Activated naive CD4-positive, alpha-beta T cell treated with anti-CD3 and anti-CD28 coated beads, Interleukin-2, amount 50 U/mL, for 72 hours (primary cell): ENCODE measurements around the gene ITGB1BP1. TPM values are rescaled to one million over a fixed set of nuclear protein-coding genes. Genes with fewer than 3 reads are reported as not detected.
"Not testable (repeated sequence)": the region's sequence is repeated elsewhere in the genome, so short reads cannot be mapped to it uniquely, and the experiment has no call there.

Experiments
- ATAC-seq, 2 donors: fragments of 150-1000 bp; cut with Tn5 transposase; 2 replicates each; pipeline ENCODE4 v1.10.0; 2021; ENCODE audit warnings: mild to moderate bottlenecking in 2 of 2, moderate library complexity in 2 of 2
- DNase-seq, 2 donors: peaks; one replicate each; pipeline ENCODE4 v3.0.0; 2021 to 2022; ENCODE audit warnings: low spot score in 2 of 2
- H3K27ac Mint-ChIP-seq, 2 donors: one replicate each; pipeline ENCODE4 v1.8.0; 2022; ENCODE audit warnings: mild to moderate bottlenecking in 2 of 2, mixed read lengths in 2 of 2
- H3K36me3 Mint-ChIP-seq, 2 donors: one replicate each; pipeline ENCODE4 v1.8.0; 2022; ENCODE audit warnings: mixed read lengths in 2 of 2
- H3K9me3 Mint-ChIP-seq, 2 donors: one replicate each; pipeline ENCODE4 v1.8.0; 2022; ENCODE audit warnings: mixed read lengths in 2 of 2
- total RNA-seq, 2 donors: library from RNA; stranded (reverse); gene quantifications; one replicate each; pipeline ENCODE4 v1.2.3, GENCODE V29; 2022

ITGB1BP1 gene
- total RNA-seq, 2 donors from 2014 or later, result 101 to 173 TPM

DNA sequence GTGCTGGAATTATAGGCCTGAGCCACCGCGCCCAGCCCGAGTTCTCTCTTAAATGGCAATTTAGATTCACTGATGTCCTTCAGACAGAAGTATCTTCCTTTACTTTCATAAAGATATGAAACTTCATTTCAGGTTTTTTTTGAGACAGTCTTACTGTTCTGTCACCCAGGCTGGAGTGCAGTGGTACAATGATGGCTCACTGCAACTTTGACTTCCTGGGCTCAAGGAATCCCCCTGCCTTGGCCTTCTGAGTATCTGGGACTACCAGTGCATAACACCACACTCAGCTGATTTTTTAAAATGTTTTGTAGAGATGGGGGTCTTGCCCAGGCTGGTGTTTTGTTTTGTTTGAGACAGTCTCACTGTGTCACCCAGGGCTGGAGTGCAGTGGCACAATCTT lies 13.2 kb downstream of the ITGB1BP1 start:
- no peak overlapping the region for H3K27ac Mint-ChIP-seq
- no peak for ATAC-seq
- no peak for DNase-seq
- H3K9me3 Mint-ChIP-seq, result no peaks in the 10 kb centered on the region
- peaks cover 5 to 12% of the 10 kb centered on the region in 2 donors for H3K36me3 Mint-ChIP-seq

DNA sequence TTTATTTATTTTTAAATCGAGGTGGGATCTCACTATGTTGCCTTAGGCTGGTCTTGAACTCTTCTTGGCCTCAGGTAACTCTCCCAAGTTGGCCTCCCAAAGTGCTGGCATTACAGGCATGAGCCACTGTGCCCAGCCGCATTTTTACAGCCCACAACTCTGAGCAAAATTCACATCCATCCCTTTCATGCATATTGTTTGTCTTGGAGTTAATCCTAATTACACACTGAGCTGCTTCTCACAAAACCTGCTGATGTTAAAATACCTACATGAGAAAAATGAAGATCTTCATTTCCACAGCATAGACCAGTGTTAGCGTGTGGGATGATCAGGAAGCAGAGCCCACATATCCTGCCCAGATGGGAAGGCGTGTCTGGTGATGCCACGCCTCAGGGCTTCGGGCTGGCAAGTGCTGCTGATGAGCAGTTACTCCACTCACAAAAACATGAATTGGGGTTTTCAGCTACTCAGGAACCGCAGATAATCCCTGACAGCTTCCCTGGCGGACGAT lies 14.6 kb downstream of the ITGB1BP1 start:
- Mint-ChIP-seq H3K9me3 (no peaks in the 10 kb centered on the region), H3K36me3 (peaks cover 0 to 7% of the 10 kb centered on the region in 2 donors), H3K27ac (no peak overlapping the region)
- DNase-seq (no peak), ATAC-seq (no peak)

DNA sequence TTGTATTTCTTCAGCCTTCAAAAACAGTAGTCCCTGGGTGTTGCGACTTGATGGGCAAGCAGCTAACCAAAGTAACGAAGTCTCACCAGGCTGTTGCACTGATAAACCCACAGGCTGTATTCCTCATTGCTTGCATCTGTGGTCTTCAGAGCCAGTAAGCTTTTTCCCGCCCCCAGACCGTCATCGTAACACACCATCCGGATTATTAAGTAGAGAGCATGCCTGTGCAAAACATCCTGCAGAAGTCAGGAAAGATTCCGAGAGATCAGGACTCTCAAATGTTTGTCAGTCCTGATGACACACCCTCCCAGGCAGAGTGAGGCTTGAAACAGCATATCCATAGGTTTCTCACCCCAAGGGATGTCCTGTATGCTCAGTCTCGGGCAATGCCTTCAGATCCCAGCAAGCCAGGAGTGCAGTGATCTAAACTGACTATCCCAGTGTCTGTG lies 15.9 kb downstream of the ITGB1BP1 start:
- Mint-ChIP-seq H3K27ac (peak overlapping the region in 1 of 2 donors; percentile 30), H3K36me3 (peaks cover 0 to 7% of the 10 kb centered on the region in 2 donors), H3K9me3 (no peaks in the 10 kb centered on the region)
- ATAC-seq (no peak), DNase-seq (no peak)

DNA sequence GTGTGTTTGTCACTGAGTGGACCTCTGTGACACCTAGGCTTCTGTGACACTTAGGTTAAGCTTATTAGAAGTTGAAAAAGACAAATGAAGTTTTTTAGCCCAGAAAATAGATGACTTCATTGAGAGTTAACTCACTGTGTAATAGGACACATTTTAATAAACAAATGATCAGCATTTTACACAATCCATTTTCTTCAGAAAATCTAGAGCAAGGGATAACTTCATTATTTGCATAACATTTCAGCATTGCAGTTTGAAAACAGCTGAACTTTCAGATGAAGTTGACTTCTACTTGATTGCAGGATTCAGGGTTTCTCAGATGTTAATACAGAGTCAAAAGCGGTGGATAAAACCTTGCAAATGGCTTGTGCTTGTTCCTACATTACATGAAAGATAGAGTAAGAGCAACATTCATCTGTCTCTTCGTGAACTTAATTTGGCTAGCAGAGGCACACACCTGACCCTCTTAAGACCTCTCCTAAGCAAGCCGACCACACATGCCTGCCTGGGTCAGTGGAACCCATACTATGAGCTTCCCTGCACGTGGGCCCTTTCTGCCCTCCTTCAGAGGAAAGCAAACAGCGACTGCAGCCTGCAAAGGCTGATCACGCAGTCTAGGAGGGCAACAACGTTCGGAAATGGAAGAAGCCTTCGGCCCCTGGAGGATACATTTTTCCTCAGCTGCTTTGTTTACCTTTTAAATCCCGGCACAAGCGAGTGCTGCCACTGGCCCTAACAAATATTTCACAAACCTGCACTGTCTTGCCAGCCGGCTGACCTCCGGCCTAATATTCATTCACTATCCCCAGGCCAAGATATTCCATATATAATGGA lies 16.6 kb downstream of the ITGB1BP1 start:
- no peaks in the 10 kb centered on the region for H3K9me3 Mint-ChIP-seq
- peaks cover 0 to 7% of the 10 kb centered on the region in 2 donors for H3K36me3 Mint-ChIP-seq
- H3K27ac Mint-ChIP-seq, result peak overlapping the region in 1 of 2 donors; percentile 30
- no peak for DNase-seq
- no peak for ATAC-seq

DNA sequence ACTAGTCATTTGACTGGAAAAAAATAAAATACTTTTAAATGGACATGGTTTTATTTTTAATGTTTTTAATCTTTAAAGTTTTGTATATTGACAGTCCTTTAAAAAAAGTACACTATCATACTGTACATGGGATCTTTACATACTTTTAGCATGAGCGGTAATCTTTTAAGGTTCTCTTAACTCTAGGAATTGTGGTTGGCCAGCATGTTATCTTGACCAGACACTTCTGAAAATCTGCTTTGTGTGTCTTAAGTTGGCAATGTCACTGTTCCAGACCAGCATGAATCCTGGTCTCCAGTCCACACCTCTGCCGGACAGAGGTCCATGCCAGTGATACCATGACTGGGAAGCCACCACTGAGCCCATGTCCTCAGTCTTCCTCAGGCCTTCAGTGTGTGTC lies 17.7 kb downstream of the ITGB1BP1 start:
- DNase-seq (no peak), ATAC-seq (no peak)
- peaks cover 0 to under 1% of the 10 kb centered on the region in 2 donors for H3K36me3 Mint-ChIP-seq
- H3K27ac Mint-ChIP-seq, result no peak overlapping the region
- H3K9me3 Mint-ChIP-seq, result no peaks in the 10 kb centered on the region

DNA sequence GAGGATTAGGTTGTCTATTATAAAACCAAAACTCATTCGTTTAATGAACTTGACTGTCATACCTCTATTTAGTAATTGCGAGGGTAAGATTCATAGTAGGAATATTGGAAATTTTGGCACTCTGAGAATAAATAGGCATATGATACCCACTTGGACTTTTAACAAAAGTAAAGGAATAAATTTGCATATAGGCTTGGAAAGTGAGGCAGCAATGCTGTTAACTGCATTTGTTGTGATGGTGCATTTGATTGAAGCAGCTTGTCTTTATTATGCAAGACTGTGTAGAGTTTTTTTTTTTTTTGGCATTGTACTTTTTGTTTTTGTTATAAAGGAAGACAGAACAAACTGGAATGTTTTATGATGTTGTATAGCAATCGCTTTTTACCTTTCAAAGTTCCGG lies 18.9 kb downstream of the ITGB1BP1 start:
- ATAC-seq, result no peak
- Mint-ChIP-seq H3K36me3 (no peaks in the 10 kb centered on the region), H3K9me3 (no peaks in the 10 kb centered on the region), H3K27ac (no peak overlapping the region)
- DNase-seq, result no peak

DNA sequence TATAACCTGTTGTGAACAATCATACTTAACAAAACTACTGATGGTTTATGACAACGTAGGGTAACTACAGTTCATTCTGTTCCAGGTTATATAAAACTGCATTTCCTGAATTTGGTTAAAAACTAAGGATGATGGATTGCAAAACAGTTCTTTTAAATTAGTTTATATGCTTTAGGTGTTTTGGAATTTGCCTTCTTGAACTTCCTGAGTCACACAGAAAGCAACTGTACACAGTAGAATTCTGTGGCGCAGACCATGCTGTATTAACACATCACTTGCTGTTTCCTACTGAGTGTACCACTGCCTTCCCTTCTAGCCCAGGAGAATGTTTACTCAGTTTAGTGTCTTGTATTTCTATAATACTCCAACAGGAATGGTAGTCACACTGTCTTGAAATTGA lies 19.4 kb downstream of the ITGB1BP1 start:
- Mint-ChIP-seq H3K9me3 (no peaks in the 10 kb centered on the region), H3K27ac (no peak overlapping the region), H3K36me3 (no peaks in the 10 kb centered on the region)
- peak in 1 of 2 donors; percentile 11 for DNase-seq
- ATAC-seq, result no peak

DNA sequence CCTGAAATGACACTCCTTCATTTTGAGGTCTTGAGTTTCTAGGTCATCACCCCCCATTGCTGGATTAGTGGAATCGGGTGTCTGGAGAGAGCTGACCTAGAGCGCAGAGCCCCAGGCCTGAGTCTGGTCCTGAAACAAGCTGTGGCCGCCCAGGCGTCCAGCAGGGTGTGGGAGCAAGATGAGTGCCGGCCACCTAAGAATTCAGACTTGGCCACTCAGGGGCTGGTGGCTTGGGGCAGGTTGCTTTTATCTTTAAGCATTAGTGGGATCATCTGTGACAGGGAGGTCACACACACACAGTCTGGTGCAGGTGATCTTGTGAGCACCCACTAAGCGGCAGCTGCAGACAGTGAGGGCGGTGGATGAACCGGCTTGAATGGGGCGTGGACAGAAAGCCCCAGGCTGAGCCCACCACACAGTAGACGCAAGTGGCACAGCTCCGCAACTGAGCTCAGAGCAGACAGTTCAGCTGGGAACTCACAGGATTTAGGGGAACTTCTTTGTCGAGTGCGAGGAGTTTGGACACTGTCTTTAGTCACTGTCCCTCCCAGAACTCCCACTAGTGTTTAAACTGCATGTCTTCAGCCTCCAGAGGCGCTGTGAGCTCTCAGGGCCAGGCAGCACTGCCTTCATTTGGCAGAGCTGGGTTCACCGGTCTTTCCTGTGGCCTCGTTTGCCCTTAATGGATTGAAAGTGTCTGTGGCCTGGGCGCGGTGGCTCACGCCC lies 21.5 kb downstream of the ITGB1BP1 start:
- Mint-ChIP-seq H3K9me3 (no peaks in the 10 kb centered on the region), H3K36me3 (no peaks in the 10 kb centered on the region), H3K27ac (no peak overlapping the region)
- DNase-seq, result no peak
- ATAC-seq, result no peak

DNA sequence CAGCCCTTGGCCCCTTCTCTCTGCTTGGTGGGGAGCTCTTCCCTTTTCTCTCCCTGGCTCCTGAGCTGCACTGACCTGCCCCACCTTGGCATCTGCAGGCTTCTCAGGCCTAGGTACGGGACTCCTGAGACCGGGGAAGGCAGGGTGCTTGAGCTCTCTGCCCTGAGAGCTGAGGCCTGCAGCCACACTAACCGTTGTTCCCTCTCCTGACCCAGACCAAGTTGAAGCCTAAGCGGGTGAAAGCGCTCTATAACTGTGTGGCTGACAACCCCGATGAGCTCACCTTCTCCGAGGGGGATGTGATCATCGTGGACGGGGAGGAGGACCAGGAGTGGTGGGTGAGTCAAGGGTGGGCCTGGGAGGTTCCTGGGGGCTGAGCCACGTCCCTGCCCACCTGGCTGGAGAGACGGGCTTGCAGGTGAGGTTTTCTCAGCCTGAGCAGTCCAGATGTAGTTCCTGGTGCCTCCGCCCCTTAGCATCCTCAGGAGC lies 22.2 kb downstream of the ITGB1BP1 start:
- H3K36me3 Mint-ChIP-seq, result no peaks in the 10 kb centered on the region
- H3K27ac Mint-ChIP-seq, result peak overlapping the region; percentile 11 to 74
- no peak for DNase-seq
- ATAC-seq, result no peak
- H3K9me3 Mint-ChIP-seq, result no peaks in the 10 kb centered on the region

DNA sequence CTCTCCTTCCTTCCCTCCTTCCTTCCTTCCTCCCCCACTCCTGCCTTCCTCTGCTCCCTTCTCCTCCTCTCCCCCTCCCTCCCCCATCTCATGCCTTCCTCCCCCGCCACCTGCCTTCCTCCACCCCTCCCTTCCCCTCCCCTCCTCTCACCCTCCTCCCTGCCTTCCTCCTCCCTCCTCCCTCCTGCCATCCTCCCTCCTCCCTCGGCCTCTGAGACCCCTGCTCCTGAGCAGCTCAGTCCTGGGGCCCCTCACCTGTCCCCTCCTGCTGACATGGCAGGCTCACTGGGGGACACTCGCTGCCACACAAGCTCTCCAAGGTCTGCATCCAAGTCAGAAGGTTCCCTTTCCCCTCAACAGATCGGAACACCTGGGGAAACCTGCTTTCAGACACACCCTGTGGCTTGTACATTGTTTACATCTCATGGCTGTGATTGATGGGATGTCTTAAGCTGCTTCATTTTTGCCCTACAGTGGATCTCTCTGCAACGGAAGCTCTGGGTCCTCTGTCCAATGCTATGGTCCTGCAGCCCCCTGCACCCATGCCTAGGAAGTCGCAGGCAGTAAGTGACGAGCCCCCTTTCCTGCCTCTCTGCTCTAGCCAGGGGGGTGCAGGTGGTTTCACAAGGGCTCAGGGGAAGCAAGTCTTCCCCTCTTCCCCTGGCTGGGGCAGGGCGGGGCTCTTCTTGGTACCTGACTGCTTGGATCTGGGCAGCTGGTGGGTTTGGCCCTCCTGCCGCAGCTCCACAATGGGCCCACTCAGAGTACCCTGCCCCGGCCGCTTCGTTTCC lies 22.9 kb downstream of the ITGB1BP1 start:
- no peak for ATAC-seq
- DNase-seq, result no peak
- no peaks in the 10 kb centered on the region for H3K9me3 Mint-ChIP-seq
- H3K27ac Mint-ChIP-seq, result peak overlapping the region; percentile 11 to 74
- H3K36me3 Mint-ChIP-seq, result no peaks in the 10 kb centered on the region

DNA sequence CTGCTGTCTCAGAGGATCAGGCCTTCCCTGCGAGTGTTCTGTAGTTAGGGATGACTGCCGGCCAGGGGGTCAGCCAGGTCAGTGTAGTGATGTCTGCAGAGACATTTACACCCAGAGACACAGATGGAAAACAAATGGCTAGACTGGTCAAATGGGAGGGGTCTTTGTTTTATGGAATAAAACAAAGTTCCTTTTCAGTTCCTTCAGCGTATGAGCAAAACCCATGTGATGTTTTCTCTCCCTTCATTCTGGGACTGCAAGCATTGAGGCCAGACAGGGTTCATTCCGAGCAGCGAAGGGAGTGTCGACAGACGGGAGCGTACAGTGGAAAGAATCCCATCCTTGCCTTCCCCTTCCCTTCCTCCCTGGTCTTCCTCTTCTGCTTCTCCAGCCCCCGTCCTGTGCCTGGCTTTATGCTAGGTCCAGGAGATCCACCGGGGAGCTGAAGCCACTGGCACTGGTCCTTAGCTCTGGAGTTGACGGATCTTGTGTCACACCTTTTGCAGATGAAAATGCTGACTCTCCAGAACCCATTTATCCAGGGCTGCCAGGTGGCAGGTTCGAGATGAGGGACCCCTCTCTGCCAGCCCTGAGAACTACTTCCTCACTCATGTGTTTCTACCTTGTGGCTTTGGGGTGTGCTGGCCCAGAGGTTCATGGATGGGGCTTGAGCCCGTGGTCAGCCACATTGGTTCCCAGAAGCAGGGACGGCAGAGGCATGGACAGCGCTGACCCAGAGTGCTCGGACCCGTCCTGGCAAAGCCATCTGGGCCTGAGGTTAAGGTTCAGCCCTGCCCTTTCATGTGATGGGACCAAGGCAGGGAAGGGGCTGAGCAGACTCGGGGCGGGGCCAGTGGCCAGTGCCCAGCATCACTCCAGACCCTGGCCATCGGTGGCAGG lies 24.2 kb downstream of the ITGB1BP1 start:
- Mint-ChIP-seq H3K9me3 (no peaks in the 10 kb centered on the region), H3K36me3 (no peaks in the 10 kb centered on the region), H3K27ac (no peak overlapping the region)
- ATAC-seq (no peak), DNase-seq (no peak)

DNA sequence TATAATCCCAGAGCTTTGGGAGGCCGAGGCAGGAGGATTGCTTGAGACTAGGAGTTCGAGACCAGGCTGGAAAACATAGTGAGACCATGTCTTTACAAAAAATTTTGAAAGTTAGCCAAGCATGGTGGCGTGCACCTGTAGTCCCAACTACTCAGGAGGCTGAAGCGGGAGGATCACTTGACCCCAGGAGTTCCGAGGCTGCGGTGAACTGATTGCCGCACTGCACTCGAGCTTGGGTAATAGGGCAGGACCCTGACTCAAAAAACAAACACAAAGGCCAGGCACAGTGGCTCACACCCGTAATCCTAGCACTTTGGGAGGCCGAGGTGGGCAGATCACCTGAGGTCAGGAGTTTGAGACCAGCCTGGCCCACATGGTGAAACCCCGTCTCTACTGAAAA lies 25.1 kb downstream of the ITGB1BP1 start:
- not testable (repeated sequence) for ATAC-seq, H3K27ac Mint-ChIP-seq, DNase-seq, H3K9me3 Mint-ChIP-seq, H3K36me3 Mint-ChIP-seq

DNA sequence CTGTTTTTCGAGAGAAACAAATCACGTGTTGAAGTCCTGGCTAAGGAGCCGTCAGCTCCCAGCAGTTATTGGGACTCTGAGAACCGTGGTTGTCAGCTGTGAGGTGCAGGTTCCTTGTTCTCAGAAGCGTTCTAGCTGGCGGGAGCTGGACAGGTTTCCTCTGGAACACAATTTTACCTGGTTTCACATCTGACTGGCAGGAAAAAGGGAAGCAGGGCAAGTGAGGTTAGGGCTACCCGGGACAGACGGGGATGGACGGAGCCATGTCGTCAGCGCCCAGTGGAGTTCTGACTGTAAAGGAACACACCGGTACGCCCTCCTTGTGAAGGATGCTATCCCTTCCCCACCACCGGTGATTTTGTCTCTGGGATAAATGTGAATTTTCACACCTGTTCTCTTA lies 26.1 kb downstream of the ITGB1BP1 start:
- ATAC-seq (no peak), DNase-seq (no peak)
- H3K9me3 Mint-ChIP-seq, result no peaks in the 10 kb centered on the region
- no peak overlapping the region for H3K27ac Mint-ChIP-seq
- no peaks in the 10 kb centered on the region for H3K36me3 Mint-ChIP-seq

DNA sequence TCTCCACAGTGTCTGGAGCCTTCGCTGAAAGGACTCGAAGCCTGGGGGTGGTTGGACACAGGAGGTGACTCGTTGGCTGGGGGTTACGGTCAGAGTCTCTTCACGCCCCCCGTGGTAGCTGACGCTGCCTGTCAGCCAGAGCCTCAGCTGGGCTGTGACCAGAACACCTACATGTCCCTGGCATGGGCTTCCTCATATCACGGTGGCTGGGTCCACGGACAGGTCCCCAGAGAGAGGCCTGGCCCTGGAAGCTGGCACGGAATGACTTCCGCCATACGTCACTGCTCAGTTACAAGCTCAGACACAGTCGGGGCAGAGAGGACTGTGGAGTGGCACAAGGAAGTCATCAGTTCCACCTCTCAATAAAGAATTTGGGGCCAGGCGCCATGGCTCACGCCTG lies 28.5 kb downstream of the ITGB1BP1 start:
- Mint-ChIP-seq H3K36me3 (no peaks in the 10 kb centered on the region), H3K9me3 (no peaks in the 10 kb centered on the region), H3K27ac (no peak overlapping the region)
- DNase-seq (no peak), ATAC-seq (no peak)

DNA sequence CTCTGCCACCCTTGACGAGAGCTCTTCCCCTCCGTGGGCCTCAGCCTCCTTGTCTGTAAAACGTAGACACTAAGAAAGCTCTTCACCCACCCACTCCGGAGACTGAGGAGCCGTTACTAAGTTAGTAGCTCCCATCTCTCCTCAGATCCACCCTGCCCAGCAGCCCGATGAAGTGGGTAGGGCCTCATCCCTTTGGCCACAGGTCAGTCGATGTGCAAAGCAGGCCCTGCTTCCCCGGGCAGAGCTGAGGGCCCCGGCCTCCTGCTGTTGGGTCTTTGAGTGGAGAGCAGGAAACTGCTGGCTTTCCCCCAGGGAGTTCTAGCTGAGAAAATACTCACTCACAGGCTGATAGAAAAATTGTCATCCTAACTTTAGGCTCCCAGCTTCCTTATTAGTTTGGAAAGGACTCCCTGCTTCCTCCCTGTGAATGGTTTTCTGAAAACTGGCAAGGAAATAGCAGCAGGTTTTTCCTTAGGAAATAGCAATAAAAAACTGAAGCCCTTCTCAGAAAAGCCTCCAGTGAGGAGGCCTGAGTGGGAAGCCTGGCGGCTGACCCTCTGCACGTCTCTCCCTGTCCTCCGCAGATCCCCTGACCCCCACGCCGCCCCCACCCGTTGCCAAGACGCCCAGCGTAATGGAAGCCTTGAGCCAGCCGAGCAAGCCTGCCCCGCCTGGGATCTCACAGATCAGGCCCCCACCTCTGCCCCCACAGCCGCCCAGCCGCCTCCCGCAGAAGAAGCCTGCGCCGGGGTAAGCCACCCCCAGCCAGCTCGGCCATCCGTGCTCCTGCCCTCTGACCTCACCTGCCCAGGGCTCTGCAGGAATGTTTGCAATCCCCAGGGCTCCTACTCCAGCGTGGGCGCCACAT lies 30.2 kb downstream of the ITGB1BP1 start:
- ATAC-seq (no peak), DNase-seq (no peak)
- Mint-ChIP-seq H3K9me3 (no peaks in the 10 kb centered on the region), H3K27ac (no peak overlapping the region), H3K36me3 (no peaks in the 10 kb centered on the region)
